Mesenchymal stem cell (in vitro differentiated cells and primary cell): ENCODE results near the gene GALNT1.
A peak's percentile ranks its signal among the peaks of the same experiment; 100 is the strongest.

ENCODE experiments used
- DNase-seq: peaks from one replicate; pipeline ENCODE4 v3.0.0-alpha.2; 2013
- H2AFZ ChIP-seq: one replicate; pipeline ENCODE4 v1.6.1; 2013; ENCODE audit warnings: low read depth, mild to moderate bottlenecking, control low read depth, inconsistent platforms, low read length, moderate library complexity
- H2AK5ac ChIP-seq: 2 replicates; pipeline ENCODE4 v1.6.1; 2013; ENCODE audit warnings: low read length, moderate library complexity, mild to moderate bottlenecking, inconsistent platforms; ENCODE audit not compliant: severe bottlenecking
- H2BK120ac ChIP-seq: one replicate; pipeline ENCODE4 v1.6.1; 2013; ENCODE audit warnings: low read depth, mild to moderate bottlenecking, inconsistent platforms, low read length, moderate library complexity
- H2BK12ac ChIP-seq, 2 experiments: one replicate each; pipeline ENCODE4 v1.6.1; 2013; ENCODE audit warnings: inconsistent platforms in 2 of 2, low read length in 2 of 2, mild to moderate bottlenecking in 2 of 2, moderate library complexity in 2 of 2, control low read depth in 1 of 2
- H2BK15ac ChIP-seq: one replicate; pipeline ENCODE4 v1.6.1; 2013; ENCODE audit warnings: mild to moderate bottlenecking, low read depth, inconsistent platforms; ENCODE audit not compliant: poor library complexity, severe bottlenecking
- H2BK5ac ChIP-seq: 2 replicates; pipeline ENCODE4 v1.6.1; 2013; ENCODE audit warnings: low read depth, mild to moderate bottlenecking, low read length, control low read depth, inconsistent platforms; ENCODE audit not compliant: poor library complexity, severe bottlenecking
- H3K14ac ChIP-seq, 2 experiments: one replicate each; pipeline ENCODE4 v1.6.1; 2013; ENCODE audit warnings: inconsistent platforms in 2 of 2, low read length in 2 of 2, control low read depth in 1 of 2, mild to moderate bottlenecking in 1 of 2, moderate library complexity in 1 of 2
- H3K18ac ChIP-seq, 2 experiments: one replicate each; pipeline ENCODE4 v1.6.1; 2013; ENCODE audit warnings: inconsistent platforms in 2 of 2, low read length in 2 of 2, control low read depth in 1 of 2, low read depth in 1 of 2, mild to moderate bottlenecking in 1 of 2
- H3K23ac ChIP-seq, 2 experiments: one replicate each; pipeline ENCODE4 v1.6.1; 2013; ENCODE audit warnings: inconsistent platforms in 2 of 2, low read length in 2 of 2, mild to moderate bottlenecking in 2 of 2, moderate library complexity in 2 of 2, control low read depth in 1 of 2
- H3K27ac ChIP-seq: 2 replicates; pipeline ENCODE4 v1.5.1; 2013; ENCODE audit warnings: mild to moderate bottlenecking, moderate library complexity, low read length, control low read depth, inconsistent platforms; ENCODE audit not compliant: poor library complexity, severe bottlenecking
- H3K27me3 ChIP-seq, 2 experiments: 2 replicates each; pipeline versions ENCODE4 v1.6.1 to v1.7.0; 2013; ENCODE audit warnings: low read length in 2 of 2, mild to moderate bottlenecking in 2 of 2, moderate library complexity in 2 of 2, control low read depth in 1 of 2, inconsistent platforms in 1 of 2; ENCODE audit not compliant: control insufficient read depth in 1 of 2, insufficient read depth in 1 of 2
- H3K36me3 ChIP-seq, 2 experiments: 2 replicates each; pipeline versions ENCODE4 v1.6.1 to v1.7.0; 2013; ENCODE audit warnings: low read length in 2 of 2, control low read depth in 1 of 2, inconsistent platforms in 1 of 2, low read depth in 1 of 2, mild to moderate bottlenecking in 1 of 2; ENCODE audit not compliant: insufficient read depth in 2 of 2, control insufficient read depth in 1 of 2
- H3K4ac ChIP-seq, 2 experiments: one replicate each; pipeline ENCODE4 v1.6.1; 2013; ENCODE audit warnings: inconsistent platforms in 2 of 2, low read length in 2 of 2, mild to moderate bottlenecking in 2 of 2, moderate library complexity in 2 of 2, control low read depth in 1 of 2, low read depth in 1 of 2
- H3K4me1 ChIP-seq: 2 replicates; pipeline ENCODE4 v1.6.1; 2013; ENCODE audit warnings: low read depth, low read length, control low read depth; ENCODE audit not compliant: control insufficient read depth, insufficient read depth
- H3K4me2 ChIP-seq: 2 replicates; pipeline ENCODE4 v1.6.1; 2013; ENCODE audit warnings: low read length, mild to moderate bottlenecking, inconsistent platforms; ENCODE audit not compliant: poor library complexity, severe bottlenecking
- H3K4me3 ChIP-seq, 2 experiments: 2 replicates each; pipeline versions ENCODE4 v1.5.1 to v1.7.0; 2013; ENCODE audit warnings: low read length in 2 of 2, mild to moderate bottlenecking in 2 of 2, control low read depth in 1 of 2, low read depth in 1 of 2; ENCODE audit not compliant: insufficient read depth in 1 of 2
- H3K79me1 ChIP-seq: replicated peaks from 2 replicates; pipeline ENCODE4 v1.6.1; 2013; ENCODE audit warnings: mild to moderate bottlenecking, control low read depth, low read length, inconsistent platforms; ENCODE audit not compliant: poor library complexity, severe bottlenecking
- H3K9ac ChIP-seq: 2 replicates; pipeline ENCODE4 v1.7.0; 2013; ENCODE audit warnings: mild to moderate bottlenecking, low read length, moderate library complexity
- H3K9me3 ChIP-seq: 2 replicates; pipeline ENCODE4 v1.7.0; 2013; ENCODE audit warnings: mild to moderate bottlenecking, low read length; ENCODE audit not compliant: control insufficient read depth
- H4K8ac ChIP-seq: one replicate; pipeline ENCODE4 v1.6.1; 2013; ENCODE audit warnings: inconsistent platforms, mild to moderate bottlenecking, low read length, moderate library complexity
- H4K91ac ChIP-seq: one replicate; pipeline ENCODE4 v1.6.1; 2013; ENCODE audit warnings: mild to moderate bottlenecking, low read length, inconsistent platforms
- WGBS: methylation state at CpG from one replicate; pipeline ENCODE4 v1.1.7; 2013; ENCODE audit warnings: mixed read lengths; 5-methylcytosine and 5-hydroxymethylcytosine counted together

The GALNT1 gene

DNA sequence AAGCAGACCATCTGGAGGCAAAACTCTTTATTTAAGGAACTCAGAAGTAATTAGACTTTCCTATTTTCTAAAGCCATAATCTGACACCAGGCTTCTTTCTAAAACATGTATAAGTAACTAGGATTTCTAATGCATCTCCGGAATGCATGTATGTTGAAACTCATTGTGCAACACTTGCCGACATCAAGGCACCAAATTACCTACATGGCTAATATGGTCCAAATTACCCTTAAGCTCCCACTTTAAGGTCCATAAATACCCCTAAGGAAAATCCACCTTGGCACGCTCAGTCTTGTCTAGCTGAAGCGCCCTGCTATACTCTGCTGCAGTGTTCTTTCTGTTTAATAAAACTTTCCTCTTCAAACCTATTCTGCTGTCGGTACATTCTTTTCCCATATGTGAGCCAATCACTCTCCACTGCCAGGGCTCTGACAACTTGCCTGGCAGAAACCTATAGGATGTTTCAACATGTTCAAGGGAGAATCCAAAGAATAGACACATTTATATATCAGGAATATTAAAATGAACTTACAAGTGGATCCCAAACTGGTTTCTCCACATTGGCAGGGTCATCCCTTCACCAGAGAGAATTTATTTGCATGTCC, 171.9 kb downstream of the GALNT1 start:
- DNase-seq: no peak
- Histone ChIP-seq H3K9me3 (no peaks in the 10 kb centered on the region), H3K4ac (no peak overlapping the region), H3K27ac (no peak overlapping the region), H4K8ac (no peak overlapping the region), H2BK5ac (no peak overlapping the region), H3K18ac (no peak overlapping the region), H3K4me3 (no peak overlapping the region), H3K14ac (no peak overlapping the region), H3K27me3 (peaks cover 34 to 50% of the 10 kb centered on the region in 2 experiments), H2BK120ac (no peak overlapping the region), H3K4me1 (no peaks in the 10 kb centered on the region), H3K9ac (no peak overlapping the region), H2AK5ac (no peak overlapping the region), H2BK15ac (no peak overlapping the region), H3K36me3 (no peaks in the 10 kb centered on the region), H3K23ac (no peak overlapping the region), H3K79me1 (no peaks in the 10 kb centered on the region), H4K91ac (no peak overlapping the region), H3K4me2 (no peak overlapping the region), H2AFZ (no peak overlapping the region), H2BK12ac (no peak overlapping the region)
- WGBS: 96% methylated on average over 4 of the region's 5 CpGs

DNA sequence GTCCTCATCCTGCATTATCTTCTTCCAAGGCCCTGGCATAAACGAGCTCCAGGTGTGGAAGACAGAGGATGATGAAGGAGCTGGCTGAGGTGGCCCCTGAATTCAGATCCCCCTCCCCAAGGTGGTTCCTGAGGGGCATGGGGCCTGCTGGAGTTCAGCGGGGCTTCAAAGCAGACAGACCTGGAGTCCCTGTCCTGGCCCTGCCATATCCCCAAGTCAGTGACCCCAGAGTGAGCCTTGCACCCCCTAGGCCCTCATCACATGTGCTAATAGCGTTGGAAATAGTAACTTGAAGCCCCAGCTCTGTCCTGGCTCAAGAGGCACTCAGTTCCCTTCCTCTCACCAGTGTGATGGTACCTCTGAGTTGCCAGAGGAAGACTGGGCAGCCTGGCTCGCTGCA, 172.9 kb downstream of the GALNT1 start:
- DNase-seq: no peak

DNA sequence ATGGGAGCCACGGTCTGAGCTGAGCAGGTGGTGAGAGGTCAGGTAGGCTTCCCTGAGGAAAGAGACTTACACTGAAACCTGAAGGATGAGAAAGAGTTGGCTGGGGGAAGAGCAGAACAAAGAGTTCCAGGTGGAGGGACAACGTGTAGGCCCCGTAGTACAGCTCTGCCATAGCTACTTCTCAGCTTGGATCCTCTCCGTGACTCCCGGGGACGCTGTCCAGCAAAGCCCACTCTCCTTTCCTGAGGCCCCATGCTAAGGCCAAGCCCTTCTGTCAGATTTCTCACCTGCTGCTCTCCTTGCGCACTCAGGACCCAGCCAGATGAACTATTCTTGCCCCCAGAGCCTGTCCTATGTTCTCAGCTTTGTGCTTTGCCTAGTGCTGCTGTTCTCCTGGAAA, 173.8 kb downstream of the GALNT1 start:
- H3K9me3 ChIP-seq: no peaks in the 10 kb centered on the region
- no peak overlapping the region for H2BK12ac ChIP-seq
- no peak overlapping the region for H3K18ac ChIP-seq
- H4K8ac ChIP-seq: no peak overlapping the region
- H3K4me2 ChIP-seq: no peak overlapping the region
- H3K23ac ChIP-seq: no peak overlapping the region
- no peak overlapping the region for H2BK15ac ChIP-seq
- DNase-seq: no peak
- H3K27me3 ChIP-seq: peaks cover 32 to 36% of the 10 kb centered on the region in 2 experiments
- no peak overlapping the region for H3K4me3 ChIP-seq
- no peak overlapping the region for H2AFZ ChIP-seq
- H3K36me3 ChIP-seq: no peaks in the 10 kb centered on the region
- H3K9ac ChIP-seq: no peak overlapping the region
- WGBS: 78% methylated on average over 7 of the region's 7 CpGs
- H3K4ac ChIP-seq: no peak overlapping the region
- H3K27ac ChIP-seq: no peak overlapping the region
- H3K79me1 ChIP-seq: no peaks in the 10 kb centered on the region
- no peaks in the 10 kb centered on the region for H3K4me1 ChIP-seq
- no peak overlapping the region for H3K14ac ChIP-seq
- H4K91ac ChIP-seq: no peak overlapping the region
- H2BK5ac ChIP-seq: no peak overlapping the region
- H2BK120ac ChIP-seq: no peak overlapping the region
- no peak overlapping the region for H2AK5ac ChIP-seq

More for the DNA sequence above, 172.9 kb downstream of the GALNT1 start:
- Histone ChIP-seq H3K27me3 (peaks cover 33 to 40% of the 10 kb centered on the region in 2 experiments), H2BK12ac (no peak overlapping the region), H2BK5ac (no peak overlapping the region), H3K4me1 (no peaks in the 10 kb centered on the region), H4K8ac (no peak overlapping the region), H3K14ac (peak overlapping the region in 1 of 2 experiments; percentile 15), H3K9me3 (no peaks in the 10 kb centered on the region), H2AFZ (no peak overlapping the region), H3K18ac (no peak overlapping the region), H3K23ac (no peak overlapping the region), H3K9ac (no peak overlapping the region), H2BK120ac (no peak overlapping the region), H3K4me2 (no peak overlapping the region), H3K79me1 (no peaks in the 10 kb centered on the region), H3K4ac (no peak overlapping the region), H2AK5ac (no peak overlapping the region), H3K36me3 (no peaks in the 10 kb centered on the region), H4K91ac (no peak overlapping the region), H3K27ac (no peak overlapping the region), H2BK15ac (no peak overlapping the region), H3K4me3 (no peak overlapping the region)
- 71% methylated on average over 4 of the region's 4 CpGs for WGBS

DNA sequence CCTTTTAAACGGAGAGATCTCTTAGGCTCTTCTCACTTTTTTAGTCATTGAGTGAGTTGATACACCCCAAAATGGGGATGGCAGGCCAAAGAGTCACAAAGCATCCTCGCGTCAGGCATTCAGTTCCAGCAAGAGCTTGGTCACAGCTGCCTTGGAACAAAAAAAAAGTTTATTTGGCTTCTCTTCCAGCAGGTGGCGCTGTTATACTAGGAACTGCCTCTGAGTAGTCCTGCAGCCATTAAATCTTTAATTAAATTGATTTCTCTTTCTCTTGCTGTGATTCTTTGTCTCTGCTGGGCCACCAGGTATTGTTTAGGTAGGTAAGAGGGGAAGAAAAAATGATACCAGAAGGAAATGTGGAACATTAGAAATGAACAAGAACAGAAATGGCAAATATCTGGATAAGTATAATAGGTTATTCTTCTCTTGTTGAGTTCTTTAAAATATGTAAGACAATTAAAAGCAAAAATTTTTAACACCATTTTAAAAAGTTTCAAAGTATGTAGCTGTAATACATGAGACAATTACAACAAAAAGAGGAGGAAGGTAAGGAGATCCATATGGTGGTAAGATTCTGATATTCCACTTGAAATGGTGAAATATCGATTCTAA, 175.1 kb downstream of the GALNT1 start:
- H2BK5ac ChIP-seq: no peak overlapping the region
- H3K27me3 ChIP-seq: peaks cover 29 to 32% of the 10 kb centered on the region in 2 experiments
- no peaks in the 10 kb centered on the region for H3K36me3 ChIP-seq
- H2BK12ac ChIP-seq: no peak overlapping the region
- no peak overlapping the region for H2BK15ac ChIP-seq
- H3K9me3 ChIP-seq: no peaks in the 10 kb centered on the region
- no peak overlapping the region for H4K91ac ChIP-seq
- no peak overlapping the region for H3K4me2 ChIP-seq
- H3K9ac ChIP-seq: no peak overlapping the region
- H3K23ac ChIP-seq: no peak overlapping the region
- 2% methylated on average over 4 of the region's 5 CpGs for WGBS
- no peak overlapping the region for H2AK5ac ChIP-seq
- H3K4me1 ChIP-seq: no peaks in the 10 kb centered on the region
- H3K18ac ChIP-seq: no peak overlapping the region
- H2AFZ ChIP-seq: no peak overlapping the region
- no peaks in the 10 kb centered on the region for H3K79me1 ChIP-seq
- H4K8ac ChIP-seq: no peak overlapping the region
- no peak overlapping the region for H3K27ac ChIP-seq
- peak; percentile 64 for DNase-seq
- H3K14ac ChIP-seq: no peak overlapping the region
- no peak overlapping the region for H3K4me3 ChIP-seq
- no peak overlapping the region for H2BK120ac ChIP-seq
- H3K4ac ChIP-seq: no peak overlapping the region
